GM21825 (cell line): ENCODE results near the gene PDZD4.
A peak's percentile ranks its signal among the peaks of the same experiment; 100 is the strongest.

Source experiments
- ATAC-seq: cut with Tn5 transposase; IDR thresholded peaks from one replicate; pipeline ENCODE4 v1.9.1; 2021; ENCODE audit warnings: mild to moderate bottlenecking, moderate library complexity; ENCODE audit not compliant: unreplicated experiment

PDZD4 gene

DNA sequence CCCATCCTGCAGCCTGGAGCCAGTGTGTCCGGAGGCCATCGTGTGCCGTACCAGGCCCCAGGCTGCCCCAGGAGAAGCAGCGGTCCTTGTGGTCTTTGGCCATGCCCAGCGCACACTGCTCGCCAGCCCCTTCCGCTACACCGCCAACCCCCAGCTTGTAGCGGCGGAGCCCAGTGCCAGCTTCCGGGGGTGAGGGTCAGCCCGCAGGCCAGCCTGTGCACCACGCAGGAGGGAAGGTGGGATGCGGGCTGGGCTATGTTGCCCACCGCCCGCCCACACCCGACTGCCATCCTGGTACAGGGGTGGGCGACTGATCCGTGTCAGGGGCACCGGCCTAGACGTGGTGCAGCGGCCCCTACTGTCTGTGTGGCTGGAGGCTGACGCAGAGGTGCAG is 57.1 kb downstream of the PDZD4 start:
- ATAC-seq = no peak

DNA sequence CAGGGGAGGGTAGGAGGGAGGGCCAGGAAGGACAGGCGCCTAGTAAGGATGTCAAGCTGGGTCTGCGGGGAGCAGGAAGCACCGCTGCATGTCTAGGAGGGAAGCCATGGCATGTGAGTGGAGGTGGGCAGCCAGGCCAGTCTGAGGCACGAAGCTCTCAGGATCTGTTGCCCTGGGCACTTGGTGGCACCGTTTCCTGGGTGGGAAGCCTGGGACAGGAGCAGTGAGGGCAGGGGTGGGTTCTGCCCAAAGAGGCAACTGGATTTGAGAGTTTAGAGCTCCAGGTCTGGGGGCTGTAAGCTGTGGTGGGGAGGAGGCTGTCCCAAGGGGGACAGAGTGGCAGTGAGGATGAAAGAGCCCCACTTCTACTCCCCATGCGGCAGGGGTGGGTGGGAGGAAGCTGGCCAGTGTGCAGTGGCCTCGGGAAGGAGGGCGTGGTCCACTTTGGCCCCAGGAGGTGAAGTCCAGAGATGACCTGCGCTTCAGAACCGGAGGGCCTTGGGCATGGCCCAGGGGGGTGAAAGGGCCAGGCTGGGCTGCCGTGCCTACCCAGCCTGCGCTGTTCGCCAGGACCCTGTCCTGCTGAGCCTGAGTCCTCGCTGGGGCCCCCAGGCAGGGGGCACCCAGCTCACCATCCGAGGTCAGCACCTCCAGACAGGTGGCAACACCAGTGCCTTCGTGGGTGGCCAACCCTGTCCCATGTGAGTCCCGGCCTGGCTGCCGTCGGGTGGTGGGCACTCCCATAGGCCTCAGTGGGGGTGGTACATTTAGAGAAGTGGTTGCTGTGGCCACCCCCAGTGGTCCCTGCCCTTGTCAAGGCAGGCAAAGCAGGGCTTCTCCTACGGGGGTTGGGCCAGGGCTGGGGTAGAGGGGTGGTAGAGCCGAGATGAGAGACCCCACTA is 57.8 kb downstream of the PDZD4 start:
- ATAC-seq = no peak

DNA sequence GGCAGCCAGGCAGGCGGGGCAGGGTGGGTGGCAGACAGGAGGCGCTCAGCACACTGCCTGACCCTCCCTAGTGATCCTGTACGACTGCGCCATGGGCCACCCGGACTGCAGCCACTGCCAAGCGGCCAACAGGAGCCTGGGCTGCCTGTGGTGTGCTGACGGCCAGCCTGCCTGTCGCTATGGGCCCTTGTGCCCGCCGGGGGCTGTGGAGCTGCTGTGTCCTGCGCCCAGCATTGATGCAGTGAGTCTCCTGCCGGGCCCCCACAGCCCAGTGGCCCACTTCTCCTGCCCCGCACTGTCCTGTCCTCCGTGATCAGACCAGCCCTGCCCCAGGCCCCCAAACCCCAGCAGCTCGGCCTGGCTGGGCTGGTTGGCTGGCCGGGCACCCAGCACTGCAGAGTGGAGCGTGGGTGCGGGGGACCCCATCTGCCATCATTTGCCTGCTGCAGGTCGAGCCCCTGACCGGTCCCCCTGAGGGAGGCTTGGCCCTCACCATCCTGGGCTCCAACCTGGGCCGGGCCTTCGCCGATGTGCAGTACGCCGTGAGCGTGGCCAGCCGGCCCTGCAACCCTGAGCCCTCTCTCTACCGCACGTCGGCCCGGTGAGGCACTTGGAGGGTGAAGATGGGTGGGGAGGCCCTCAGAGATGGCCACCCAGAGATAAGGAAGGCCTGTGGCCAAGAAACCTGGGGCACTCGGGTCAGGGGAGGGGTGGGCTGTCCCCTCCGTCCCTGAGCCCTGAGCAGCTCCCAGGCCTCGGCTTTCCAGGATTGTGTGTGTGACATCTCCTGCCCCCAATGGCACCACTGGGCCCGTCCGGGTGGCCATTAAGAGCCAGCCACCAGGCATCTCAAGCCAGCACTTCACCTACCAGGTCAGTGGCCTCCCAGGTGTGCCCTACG is 58.7 kb downstream of the PDZD4 start:
- no peak for ATAC-seq

DNA sequence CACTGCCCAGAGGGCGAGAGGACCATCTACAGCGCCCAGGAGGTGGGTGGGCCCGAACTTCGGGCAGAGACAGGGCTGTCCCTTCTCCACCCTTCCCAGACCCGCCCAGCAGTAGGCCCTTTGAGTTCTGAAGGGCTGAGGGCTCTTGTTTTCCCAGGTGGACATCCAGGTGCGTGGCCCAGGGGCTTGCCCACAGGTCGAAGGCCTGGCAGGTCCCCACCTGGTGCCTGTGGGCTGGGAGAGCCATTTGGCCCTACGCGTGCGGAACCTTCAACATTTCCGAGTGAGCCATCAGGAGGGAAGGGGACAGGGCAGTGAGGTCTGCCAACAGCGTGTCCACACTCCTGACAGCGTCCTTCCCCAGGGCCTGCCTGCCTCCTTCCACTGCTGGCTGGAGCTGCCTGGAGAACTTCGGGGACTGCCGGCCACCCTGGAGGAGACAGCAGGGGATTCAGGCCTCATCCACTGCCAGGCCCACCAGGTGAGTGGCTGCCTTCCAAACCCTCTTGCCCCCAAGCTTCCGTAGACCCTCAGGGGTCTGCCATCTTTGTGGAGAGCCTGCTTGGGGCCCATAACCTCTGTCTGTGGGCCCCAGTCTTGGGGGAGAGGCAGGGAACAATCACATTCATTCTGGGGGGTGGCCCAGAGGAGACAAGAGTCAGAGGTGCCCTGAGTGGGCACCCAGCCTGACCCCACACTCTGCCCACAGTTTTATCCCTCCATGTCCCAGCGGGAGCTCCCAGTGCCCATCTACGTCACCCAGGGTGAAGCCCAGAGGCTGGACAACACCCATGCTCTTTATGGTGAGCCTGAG is 59.5 kb downstream of the PDZD4 start:
- no peak for ATAC-seq

DNA sequence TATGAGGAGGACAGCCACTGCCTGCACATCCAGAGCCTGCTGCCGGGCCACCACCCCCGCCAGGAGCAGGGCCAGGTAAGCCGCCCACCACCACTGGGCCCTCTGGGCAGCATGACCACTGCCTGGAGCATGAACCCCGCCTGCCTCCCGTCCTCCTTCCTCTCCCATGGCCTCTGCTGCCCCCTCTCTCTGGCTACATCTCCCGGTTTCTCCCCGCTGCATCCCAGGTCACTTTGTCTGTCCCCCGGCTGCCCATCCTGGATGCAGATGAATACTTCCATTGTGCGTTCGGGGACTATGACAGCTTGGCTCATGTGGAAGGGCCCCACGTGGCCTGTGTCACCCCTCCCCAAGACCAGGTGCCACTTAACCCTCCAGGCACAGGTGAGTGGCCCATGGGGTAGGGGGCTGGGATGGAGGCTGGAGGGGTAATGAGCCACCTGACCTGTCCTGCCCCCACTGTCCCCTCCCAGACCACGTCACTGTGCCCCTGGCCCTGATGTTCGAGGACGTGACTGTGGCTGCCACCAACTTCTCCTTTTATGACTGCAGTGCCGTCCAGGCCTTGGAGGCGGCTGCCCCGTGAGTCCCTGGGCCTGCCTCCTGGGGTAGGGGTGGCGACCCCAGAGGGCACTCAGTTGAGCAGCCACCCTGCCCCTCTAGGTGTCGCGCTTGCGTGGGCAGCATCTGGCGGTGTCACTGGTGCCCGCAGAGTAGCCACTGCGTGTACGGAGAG is 60.3 kb downstream of the PDZD4 start:
- no peak for ATAC-seq

DNA sequence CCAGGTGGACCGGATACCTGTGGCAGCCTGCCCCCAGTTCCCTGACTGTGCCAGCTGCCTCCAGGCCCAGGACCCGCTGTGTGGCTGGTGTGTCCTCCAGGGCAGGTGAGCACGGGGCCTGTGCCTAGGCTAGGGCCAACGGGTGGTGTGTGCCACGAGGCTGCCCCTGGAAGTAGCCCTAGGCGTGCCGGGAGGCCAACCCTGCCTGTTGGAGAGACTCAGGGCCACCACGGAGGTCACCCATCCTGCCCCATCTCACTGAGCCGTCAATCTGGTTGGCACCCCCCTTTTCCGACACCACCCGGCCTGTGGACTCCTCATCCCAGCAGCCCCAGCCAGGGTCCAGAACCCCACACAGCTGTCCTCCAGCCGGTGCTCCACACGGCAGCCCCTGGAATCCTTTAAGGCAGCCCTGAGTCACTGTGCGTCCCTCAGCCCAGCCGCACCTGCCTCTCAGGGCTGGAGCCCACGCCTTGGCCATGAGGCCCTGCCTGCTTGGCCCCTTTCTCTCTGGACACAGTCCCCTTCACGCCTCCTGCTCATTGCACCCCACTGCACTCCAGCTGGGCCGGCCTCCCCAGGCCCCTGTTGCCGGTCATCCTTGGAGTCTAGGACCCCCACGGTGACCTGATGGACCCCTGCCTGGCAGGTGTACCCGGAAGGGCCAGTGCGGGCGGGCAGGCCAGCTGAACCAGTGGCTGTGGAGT is 61.0 kb downstream of the PDZD4 start:
- ATAC-seq = no peak

DNA sequence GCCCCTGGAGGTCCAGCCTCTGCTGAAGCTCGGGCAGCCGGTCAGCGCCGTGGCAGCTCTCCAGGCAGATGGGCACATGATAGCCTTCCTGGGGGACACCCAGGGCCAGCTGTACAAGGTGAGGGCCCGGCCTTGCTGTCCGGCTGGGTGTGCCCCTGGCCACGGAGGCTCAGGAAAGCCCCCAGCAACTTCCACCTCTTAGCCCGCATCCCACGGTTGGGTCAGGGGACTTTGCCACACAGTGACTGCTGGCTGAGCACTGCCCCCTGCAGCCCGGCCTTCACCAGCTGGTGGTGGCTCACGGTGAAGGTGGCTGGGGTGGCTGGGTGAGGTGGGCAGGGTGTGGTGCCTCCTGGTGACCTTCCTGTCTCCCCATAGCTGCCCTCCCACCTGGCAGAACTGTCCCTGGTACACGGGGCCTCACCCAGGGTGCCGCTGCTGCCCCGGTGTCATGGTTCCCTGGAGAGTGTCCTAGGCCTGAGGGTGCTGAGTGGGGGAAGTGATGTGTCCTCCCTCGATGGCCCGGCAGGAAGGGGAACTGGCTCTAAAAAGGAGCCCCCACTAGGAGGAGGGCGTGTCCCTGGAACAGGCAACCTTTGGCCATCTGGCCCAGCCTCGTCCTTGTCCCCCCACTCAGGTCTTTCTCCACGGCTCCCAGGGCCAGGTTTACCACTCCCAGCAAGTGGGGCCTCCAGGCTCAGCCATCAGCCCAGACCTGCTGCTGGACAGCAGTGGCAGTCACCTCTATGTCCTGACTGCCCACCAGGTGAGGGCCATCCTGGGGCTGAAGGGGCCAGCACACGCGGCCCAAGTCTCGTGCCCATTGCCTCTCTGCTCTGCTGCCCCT is 61.8 kb downstream of the PDZD4 start:
- ATAC-seq = no peak

DNA sequence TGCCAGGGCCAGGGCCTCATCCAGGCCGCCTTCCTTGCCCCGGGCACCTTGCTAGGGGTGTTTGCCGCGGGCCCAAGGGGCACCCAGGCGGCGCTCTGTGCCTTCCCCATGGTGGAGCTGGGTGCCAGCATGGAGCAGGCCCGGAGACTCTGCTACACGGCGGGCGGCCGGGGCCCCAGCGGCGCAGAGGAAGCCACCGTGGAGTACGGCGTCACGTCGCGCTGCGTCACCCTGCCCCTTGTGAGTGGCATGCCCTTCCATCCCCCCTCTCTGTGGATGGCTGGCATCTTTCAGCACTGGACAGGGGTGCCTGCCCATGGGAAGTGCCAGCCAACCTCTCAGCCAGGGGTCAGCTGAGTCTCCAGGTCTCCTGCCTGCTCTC is 62.7 kb downstream of the PDZD4 start:
- ATAC-seq = no peak

DNA sequence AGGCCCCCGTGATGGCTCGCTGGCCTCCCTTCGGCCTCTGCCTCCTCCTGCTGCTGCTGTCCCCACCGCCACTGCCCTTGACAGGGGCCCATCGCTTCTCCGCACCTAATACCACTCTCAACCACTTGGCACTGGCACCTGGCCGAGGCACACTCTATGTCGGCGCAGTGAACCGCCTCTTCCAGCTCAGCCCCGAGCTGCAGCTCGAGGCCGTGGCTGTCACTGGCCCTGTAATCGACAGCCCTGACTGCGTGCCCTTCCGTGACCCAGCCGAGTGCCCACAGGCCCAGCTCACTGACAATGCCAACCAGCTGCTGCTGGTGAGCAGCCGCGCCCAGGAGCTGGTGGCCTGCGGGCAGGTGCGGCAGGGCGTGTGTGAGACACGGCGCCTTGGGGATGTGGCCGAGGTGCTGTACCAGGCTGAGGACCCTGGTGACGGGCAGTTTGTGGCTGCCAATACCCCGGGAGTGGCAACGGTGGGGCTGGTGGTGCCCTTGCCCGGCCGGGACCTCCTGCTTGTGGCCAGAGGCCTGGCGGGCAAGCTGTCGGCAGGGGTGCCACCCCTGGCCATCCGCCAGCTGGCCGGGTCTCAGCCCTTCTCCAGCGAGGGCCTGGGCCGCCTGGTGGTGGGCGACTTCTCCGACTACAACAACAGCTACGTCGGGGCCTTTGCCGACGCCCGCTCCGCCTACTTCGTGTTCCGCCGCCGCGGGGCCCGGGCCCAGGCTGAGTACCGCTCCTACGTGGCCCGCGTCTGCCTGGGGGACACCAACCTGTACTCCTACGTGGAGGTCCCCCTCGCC is 63.3 kb downstream of the PDZD4 start:
- no peak for ATAC-seq

DNA sequence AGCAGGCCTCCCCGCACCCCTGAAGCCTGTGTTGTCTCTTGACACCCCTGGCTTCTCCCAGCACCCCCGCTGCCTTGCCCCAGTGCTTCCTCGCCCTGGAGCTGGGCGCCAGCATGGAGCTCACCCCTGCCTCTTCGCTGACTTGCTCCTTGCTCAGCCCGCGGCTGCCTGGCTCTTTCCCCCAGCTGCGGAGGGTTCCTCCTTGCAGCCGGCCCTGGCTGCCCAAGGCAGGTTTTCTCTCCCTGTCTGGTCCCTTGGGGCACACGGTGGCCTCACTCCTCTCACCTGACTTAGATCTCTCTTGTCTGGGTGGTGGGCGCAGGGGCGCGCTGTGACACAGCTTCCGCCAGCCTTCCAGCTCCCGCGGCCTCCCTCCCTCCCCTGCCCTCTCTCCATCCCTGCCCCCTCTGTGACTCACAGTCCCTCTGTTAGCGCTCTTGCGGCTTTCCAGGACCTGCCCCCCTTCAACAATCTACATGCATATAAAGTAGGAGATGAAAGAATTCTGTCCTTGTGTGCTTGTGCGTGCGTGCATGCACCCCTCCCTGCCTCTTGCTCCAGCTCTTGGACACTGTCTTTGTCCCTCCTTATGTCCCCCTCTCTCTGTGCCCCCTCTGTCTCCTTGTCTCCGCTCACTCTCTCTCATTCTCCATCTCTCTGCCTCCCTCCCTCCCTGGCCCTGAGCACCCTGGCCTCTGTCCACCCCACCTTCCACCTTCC is 64.1 kb downstream of the PDZD4 start:
- ATAC-seq = no peak

DNA sequence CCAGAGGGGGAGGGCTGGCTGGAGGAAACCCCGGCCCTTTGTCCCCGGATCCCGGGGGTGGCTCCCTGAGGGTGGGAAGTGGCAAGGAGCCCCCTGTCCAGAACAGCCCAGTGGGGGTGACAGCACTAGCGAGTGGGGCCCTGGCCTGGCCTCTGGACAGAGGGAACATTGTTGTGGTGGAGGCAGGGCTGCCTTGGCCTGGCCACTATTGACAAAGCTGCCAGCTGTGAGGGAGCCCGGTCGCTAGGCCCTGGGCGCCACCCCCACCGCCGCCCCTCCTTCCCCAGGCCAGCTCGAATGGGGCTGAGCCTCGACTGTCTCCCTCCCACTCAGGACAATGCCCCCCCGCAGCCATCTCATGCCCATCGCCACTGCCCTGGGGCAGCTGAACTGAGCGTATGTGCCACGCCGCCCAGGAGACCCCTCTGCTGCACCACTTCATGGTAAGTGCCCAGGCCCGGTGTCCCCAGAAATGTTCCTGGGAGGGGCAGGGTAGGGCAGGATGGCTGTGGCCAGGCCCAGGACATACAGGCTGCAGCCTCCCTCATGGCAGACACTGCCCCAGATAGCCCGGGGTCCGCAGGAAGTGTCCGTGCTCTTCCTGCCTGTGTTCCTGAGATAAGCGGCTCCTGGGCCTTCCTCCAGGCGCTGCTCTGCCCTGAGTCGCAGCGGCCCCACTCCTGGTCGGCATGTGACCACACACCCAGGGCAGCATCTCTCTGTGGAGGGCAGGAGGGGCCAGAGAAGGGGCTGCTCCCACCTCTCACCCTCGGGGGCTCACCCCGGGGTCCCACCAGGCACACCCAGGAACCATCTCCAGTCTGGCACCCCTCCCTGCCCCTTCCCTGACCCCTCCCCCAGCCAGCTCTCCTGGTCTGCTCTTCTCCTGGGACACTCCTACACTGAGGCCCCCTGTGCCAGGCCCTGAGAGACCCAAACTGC is 64.9 kb downstream of the PDZD4 start:
- ATAC-seq = no peak

DNA sequence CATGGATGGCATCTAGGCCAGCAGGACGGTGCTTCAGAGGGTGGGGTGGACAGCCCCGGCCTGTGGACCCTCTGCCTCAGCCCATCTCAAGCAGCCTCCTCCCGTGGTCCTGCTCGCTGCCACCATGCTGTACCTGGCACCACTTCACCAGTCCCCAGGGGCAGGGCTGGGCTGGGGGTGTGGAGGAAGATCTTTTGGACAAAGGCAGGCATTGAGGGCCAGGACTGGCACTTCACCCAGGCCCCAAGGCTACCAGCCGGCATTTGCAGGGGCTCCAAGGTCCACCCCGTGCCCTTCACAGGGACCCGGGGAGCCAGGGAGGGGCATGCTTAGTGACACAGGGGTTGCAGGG is 65.6 kb downstream of the PDZD4 start:
- no peak for ATAC-seq

DNA sequence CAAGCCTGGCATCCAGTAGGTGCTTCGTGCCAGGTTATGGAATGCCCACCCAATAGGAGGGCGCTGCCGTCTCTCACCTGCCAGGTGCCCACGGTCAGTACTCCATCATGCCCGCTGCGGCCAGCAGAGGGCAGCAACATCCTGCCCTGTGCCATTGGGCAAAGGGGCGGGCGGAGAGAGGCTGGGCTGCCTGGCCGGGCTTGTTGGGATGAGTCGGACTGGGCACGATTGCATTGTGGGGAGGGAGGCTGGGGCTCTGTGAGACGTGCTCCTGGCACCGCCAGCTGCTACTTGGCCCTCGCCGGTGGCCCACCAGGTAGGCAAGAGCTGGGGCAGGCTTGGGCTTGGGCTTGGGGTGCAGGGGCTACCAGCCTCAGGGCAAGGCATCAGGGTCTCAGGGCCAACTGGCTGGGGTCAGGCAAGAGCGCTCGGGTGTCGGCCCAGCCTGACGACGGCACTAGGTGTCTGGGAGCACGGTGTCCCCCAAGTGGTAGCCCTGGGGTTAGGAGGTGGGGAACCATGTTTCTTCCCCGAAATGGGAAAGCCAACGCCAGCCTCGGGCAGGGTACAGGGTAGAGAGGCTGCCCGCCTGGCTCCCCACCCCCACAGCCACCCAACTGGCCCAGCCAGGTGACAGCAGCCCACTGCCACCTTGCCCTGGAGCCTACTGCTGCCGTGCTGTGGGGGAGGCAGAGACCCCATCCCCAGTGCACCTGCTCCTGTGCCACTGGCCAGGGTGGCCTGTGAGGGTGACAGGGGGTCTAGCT is 66.2 kb downstream of the PDZD4 start, which contains the start of gene PLXNB3:
TSS of gene PLXNB3 (plus strand) at position 261 of the 767 bp plus-strand sequence. CDS start 1,287 bp downstream, outside the sequence.
- peak; percentile 70 for ATAC-seq

DNA sequence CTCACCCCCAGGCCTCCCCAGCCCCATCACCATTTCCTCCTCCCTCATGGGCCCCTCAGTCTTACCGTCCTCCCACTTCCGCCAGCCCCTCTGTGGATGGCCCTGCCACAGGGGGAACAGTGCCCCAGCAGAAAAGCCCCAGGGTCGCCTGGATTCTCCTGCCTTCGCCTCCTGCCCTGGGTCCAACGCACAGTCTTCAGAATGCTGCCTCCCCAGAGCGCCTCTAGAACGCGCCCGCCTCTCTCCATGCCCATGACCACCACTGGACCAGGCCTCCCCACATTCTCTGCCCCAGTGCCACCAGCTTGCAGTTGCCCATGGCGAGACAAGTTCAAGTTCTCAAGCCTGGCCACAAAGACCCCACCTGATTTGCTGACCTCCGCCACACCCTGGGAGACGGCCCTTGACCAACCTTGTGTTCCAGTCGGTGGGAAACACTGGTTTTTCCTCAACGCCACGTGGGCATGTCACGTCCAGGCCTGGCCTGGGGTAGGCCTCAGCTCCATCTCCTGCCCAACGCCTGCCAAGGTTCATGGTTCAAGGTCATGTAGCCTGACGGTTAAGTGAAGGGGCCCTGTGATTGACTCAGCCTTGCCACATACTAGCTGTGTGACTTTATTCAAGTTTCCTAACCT is 66.9 kb downstream of the PDZD4 start:
- no peak for ATAC-seq

DNA sequence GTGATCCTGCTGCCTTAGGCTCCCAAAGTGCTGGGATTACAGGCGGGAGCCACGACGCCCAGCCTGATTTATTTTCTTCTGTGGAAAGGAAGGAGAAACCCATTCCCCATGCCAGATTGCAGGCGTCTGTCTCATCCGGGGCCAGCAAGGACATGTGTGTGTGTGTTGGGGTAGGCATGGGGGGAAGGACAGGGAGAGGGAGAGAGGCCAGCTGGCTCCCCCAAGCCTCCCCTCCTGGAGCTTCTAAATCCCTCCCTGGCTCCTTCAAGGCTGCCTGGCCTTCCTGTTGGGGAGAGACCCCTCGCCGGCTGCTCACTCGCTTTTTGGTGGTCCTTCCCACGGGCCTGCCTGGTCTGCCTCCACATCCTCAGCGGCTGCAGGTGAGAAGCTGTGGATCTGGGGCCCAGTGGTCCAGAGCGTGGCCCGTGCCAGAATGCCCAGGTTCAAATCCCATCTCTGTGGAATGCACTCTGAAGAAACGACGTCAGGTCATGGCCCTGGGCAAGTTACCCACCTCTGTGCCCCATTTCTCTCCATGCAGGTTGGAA is 67.6 kb downstream of the PDZD4 start:
- ATAC-seq = no peak
